ENCODE measurements around the gene GCGR. TPM values are rescaled to one million over a fixed set of nuclear protein-coding genes. Genes with fewer than 3 reads are reported as not detected.

The GCGR gene
- total RNA-seq, 2 experiments from 2014 or later, result not detected

DNA sequence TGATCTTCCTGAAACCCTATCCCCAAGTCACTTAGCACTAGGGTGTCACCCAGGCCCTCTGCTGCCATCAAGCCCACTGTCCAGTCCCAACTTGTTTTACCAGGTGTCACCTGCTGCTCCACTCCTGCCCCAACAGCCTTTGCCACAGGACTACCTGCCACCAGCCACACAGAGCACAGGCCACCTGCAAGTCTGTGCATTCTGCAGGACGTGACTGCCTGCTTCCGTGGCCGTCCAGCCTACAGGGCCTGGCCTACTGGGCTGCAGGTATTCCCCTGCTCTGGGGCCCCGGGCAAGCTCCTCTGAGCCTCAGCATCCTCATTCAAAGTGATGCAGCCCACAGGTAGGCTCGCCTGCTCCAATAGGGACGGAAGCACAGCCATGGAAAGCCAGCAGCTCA lies 25.9 kb downstream of the GCGR start:
- no peak overlapping the region for H3K4me3 Mint-ChIP-seq
- intact Hi-C loops (cut with micrococcal nuclease), result loop anchor here (5.0 kb wide), 1 partner anchor 42 kb away; the partner anchor contains the start of gene ARHGDIA
- CTCF ChIA-PET, result no interaction called here

DNA sequence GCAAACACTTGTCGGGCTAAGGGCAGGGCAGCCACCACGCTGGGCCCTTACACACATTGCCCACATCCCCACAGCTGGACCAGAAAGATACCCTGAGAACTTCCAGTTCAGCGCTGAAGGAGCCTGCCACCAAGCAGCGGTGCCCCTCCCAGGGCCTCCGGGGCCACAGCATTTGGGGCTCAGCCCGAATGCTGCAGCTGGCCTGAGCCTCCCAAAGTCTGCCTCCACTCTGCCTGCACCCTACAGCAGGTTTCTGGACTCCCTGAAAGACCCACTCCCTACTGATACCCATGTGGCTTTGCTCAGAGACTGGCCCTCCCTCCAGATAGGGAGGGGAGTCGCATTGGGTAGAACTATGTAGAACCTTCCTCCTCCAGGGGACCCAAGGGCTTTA lies 27.6 kb downstream of the GCGR start:
- peak; percentile 44 for DNase-seq
- no peaks in the 10 kb centered on the region for H3K27me3 Mint-ChIP-seq
- intact Hi-C loops (cut with micrococcal nuclease), result loop anchor here (5.0 kb wide), 1 partner anchor 41 kb away; the partner anchor contains the start of gene ARHGDIA
- ChIA-PET CTCF (interaction anchor here (1.0 kb wide), 1 partner anchor 101 kb away, joined by 3 read pairs; no protein-coding TSS in a partner anchor), POLR2A (interaction anchor here (0.5 to 2.7 kb wide), 2 partner anchors 16 to 38 kb away, joined by 3 to 14 read pairs; no protein-coding TSS in a partner anchor)
- H3K36me3 Mint-ChIP-seq, result peaks cover 6% of the 10 kb centered on the region
- peak overlapping the region; percentile 96 for H3K27ac Mint-ChIP-seq
- H3K9me3 Mint-ChIP-seq, result no peaks in the 10 kb centered on the region
- H3K4me3 Mint-ChIP-seq, result peak overlapping the region; percentile 97
- peaks cover 21% of the 10 kb centered on the region for H3K4me1 Mint-ChIP-seq (ENCODE audit: low read depth)

More for the DNA sequence above, 25.9 kb downstream of the GCGR start:
- POLR2A ChIA-PET, result no interaction called here
- Mint-ChIP-seq H3K36me3 (peaks cover 6% of the 10 kb centered on the region), H3K9me3 (no peaks in the 10 kb centered on the region), H3K27me3 (no peaks in the 10 kb centered on the region), H3K4me1 (ENCODE audit: low read depth) (peaks cover 25% of the 10 kb centered on the region), H3K27ac (no peak overlapping the region)
- DNase-seq, result no peak

DNA sequence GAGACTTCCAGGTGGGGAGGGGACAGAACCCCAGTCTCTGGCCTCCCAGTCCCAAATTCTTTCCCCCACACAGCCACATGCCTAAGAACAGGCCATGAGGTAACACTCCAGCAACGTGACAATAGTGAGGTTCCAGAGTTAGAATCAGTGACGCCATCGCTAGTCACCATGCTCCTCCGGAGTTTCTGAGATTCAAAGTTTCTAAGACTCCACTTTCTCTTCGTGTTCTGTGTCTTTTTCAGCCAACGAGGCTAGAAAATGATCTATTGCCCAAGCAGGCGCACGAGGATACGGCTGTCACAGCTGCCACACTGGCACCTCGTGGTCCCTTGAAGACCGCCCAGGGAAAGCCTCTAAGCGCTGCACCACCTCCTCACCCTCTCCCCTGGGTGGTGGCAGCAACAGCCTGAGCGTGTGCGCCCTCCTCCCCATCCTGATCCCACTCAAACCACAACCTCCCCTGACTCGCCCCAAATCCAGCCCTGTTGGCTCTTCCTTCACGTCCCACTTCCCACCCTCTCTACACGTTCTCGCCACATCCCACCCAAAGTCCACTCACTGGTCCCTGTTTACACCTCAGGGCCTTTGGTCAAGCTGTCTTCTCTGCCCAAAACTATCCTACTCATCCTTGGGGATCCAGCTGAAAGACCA lies 28.1 kb downstream of the GCGR start:
- CTCF ChIA-PET, result interaction anchor here (1.0 kb wide), 2 partner anchors 37 to 102 kb away, joined by 3 read pairs; no protein-coding TSS in a partner anchor
- peak overlapping the region; percentile 96 for H3K27ac Mint-ChIP-seq
- intact Hi-C loops (cut with micrococcal nuclease), result loop anchor here (5.0 kb wide), 1 partner anchor 40 kb away; the partner anchor contains the start of gene ARHGDIA
- peaks cover 21% of the 10 kb centered on the region for H3K4me1 Mint-ChIP-seq (ENCODE audit: low read depth)
- H3K27me3 Mint-ChIP-seq, result no peaks in the 10 kb centered on the region
- POLR2A ChIA-PET, result interaction anchor here (0.5 to 2.7 kb wide), 5 partner anchors 16 to 166 kb away, joined by 3 to 14 read pairs (median 6); partner anchors contain the start of genes ARL16, CCDC137, HGS and OXLD1
- peaks cover 6% of the 10 kb centered on the region for H3K36me3 Mint-ChIP-seq
- H3K9me3 Mint-ChIP-seq, result no peaks in the 10 kb centered on the region
- DNase-seq, result peak; percentile 75
- peak overlapping the region; percentile 97 for H3K4me3 Mint-ChIP-seq

DNA sequence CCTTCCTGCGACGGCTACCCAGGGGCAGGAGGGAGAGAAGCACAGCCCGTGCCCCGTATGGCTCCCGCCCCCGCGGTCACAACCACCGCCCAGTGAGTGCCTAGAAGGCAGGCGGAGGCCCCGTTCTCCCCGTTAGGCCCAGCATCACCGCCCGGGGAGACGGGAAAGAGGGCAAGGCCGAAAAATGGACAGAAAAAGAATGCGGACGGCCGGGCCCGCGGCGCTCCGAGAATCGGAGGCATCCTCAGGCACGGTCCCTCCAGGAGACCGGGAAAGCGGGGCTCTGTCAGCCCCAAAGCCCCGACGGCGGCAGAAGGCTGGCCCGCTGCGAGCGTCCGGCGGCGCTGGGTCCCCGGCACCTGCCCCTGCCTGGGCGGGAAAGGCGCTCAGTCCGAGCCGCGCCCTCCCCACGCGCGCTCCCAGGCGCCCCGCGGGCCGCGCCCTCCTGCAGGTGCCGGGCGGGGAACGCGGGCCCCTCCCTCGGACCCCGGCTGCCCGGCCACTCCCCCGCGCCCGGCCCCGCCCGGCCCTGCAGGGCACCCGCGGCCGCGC lies 28.7 kb downstream of the GCGR start:
- intact Hi-C loops (cut with micrococcal nuclease), result loop anchor here (1.0 to 5.0 kb wide), 2 partner anchors 28 to 40 kb away; partner anchors contain the start of genes ARHGDIA and P4HB
- no peaks in the 10 kb centered on the region for H3K9me3 Mint-ChIP-seq
- DNase-seq, result peak; percentile 69
- POLR2A ChIA-PET, result interaction anchor here (1.1 to 2.7 kb wide), 9 partner anchors 26 to 167 kb away, joined by 3 to 14 read pairs (median 5); partner anchors contain the start of genes ARL16, CCDC137, HGS and MAFG
- H3K27me3 Mint-ChIP-seq, result no peaks in the 10 kb centered on the region
- H3K4me1 Mint-ChIP-seq (ENCODE audit: low read depth), result peaks cover 21% of the 10 kb centered on the region
- peak overlapping the region; percentile 97 for H3K4me3 Mint-ChIP-seq
- H3K36me3 Mint-ChIP-seq, result peaks cover 6% of the 10 kb centered on the region
- CTCF ChIA-PET, result interaction anchor here (1.0 to 1.5 kb wide), 2 partner anchors 37 to 98 kb away, joined by 3 to 4 read pairs; no protein-coding TSS in a partner anchor
- H3K27ac Mint-ChIP-seq, result peak overlapping the region; percentile 96

DNA sequence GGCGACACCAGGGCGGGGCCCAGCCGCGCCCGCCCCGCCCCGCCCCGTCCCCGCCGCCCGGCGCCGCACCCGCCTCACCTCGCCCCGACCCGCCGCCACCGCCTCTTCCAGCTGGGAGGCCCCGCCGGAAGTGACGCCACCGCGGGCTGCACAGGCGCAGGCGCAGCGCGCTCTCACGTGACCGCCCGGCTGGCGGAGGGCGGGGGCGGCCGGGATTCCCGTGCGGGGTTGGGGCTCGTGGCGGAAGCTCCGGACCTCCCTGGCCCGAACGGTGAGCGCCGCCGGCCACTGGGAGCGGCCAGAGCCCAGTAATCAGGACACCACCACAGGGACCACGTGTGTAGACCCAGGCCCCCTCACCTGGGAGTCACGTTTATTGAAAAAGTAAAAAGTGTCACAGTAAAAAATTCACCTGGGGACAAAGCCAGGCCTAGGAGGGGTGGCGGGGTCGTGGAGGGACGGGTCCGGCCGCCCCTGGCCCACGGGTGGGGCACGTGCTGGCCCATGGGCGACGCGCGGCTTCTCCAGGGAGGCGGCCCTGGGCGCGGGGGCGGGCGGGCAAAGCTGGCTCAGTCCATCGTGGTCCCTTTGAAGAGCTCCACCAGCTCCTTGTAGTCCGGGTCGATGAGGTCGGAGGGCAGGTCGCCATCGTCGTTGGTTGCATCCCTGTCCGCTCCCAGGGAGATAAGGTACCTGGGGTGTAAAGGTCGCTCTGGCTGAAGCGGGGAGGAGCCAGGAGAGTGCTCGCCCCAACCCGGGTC lies 29.4 kb downstream of the GCGR start, which contains the start of gene MCRIP1:
TSS of gene MCRIP1 (minus strand) at position 132 of the 761 bp plus-strand sequence. CDS start 8,785 bp downstream, outside the sequence.
- peaks cover 6% of the 10 kb centered on the region for H3K36me3 Mint-ChIP-seq
- no peaks in the 10 kb centered on the region for H3K27me3 Mint-ChIP-seq
- peaks cover 20% of the 10 kb centered on the region for H3K4me1 Mint-ChIP-seq (ENCODE audit: low read depth)
- DNase-seq, result peak; percentile 97
- H3K4me3 Mint-ChIP-seq, result peak within 1 kb of the TSS; percentile 97
- intact Hi-C loops (cut with micrococcal nuclease), result loop anchor here (1.0 to 5.0 kb wide), 2 partner anchors 27 to 39 kb away; partner anchors contain the start of genes ARHGDIA and P4HB
- CTCF ChIA-PET, result interaction anchor here (0.6 to 1.5 kb wide), 3 partner anchors 15 to 190 kb away, joined by 3 to 4 read pairs (median 4); partner anchors contain the start of genes CENPX and LRRC45
- no peaks in the 10 kb centered on the region for H3K9me3 Mint-ChIP-seq
- H3K27ac Mint-ChIP-seq, result peak within 1 kb of the TSS; percentile 96
- POLR2A ChIA-PET, result interaction anchor here (0.8 to 2.7 kb wide), 11 partner anchors 18 to 167 kb away, joined by 3 to 14 read pairs (median 5); partner anchors contain the start of genes ARL16, CCDC137, HGS and MAFG

DNA sequence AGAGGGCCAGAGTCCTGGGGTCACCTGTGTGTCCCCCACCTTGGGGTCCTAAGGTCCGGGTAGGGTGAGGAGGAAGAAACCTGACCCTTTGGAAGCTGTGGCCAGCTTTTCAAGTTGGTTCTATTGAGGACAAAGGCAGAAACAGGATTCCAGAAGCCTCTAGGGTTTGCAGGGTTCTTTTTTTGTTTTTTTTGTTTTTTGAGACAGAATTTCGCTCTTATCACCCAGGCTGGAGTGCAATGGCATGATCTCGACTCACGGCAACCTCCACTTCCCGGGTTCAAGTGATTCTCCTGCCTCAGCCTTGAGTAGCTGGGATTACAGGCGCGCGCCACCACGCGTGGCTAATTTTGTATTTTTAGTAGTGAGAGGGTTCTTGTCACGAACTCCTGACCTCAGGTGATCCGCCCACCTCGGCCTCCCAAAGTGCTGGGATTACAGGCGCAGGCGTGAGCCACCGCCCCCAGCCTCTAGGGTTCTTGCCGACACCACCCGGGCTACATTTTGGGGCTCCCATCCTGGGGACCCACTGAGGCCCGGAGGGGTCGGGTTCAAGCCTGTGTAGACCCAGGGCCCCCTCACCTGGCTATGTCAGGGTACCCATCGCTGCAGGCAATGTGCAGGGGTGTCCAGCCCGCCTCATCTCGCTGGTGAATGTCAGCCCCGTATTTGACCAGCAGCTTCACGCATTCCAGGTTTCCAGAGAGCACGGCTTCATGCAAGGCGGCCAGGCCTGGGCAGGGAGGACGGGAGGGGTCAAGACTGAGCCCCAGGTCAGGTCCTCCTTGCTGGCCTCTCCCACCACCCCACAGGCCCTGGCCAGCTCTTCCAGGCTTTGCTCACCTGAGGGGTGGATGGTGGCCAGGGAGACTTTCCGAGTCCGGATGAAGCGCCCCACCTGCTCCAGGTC lies 30.2 kb downstream of the GCGR start:
- no peaks in the 10 kb centered on the region for H3K9me3 Mint-ChIP-seq
- H3K27ac Mint-ChIP-seq, result peak overlapping the region; percentile 80
- H3K36me3 Mint-ChIP-seq, result peaks cover 6% of the 10 kb centered on the region
- DNase-seq, result no peak
- ChIA-PET POLR2A (interaction anchor here (0.8 to 2.7 kb wide), 9 partner anchors 17 to 168 kb away, joined by 3 to 14 read pairs (median 5); partner anchors contain the start of genes ARL16, CCDC137, HGS and MAFG), CTCF (interaction anchor here (0.6 to 1.5 kb wide), 4 partner anchors 16 to 189 kb away, joined by 3 to 4 read pairs (median 4); partner anchors contain the start of genes CENPX and LRRC45)
- intact Hi-C loops (cut with micrococcal nuclease), result loop anchor here (1.0 to 5.0 kb wide), 3 partner anchors 11 to 38 kb away; partner anchors contain the start of genes ARHGDIA and P4HB
- H3K4me3 Mint-ChIP-seq, result peak overlapping the region; percentile 81
- H3K4me1 Mint-ChIP-seq (ENCODE audit: low read depth), result peaks cover 18% of the 10 kb centered on the region
- H3K27me3 Mint-ChIP-seq, result no peaks in the 10 kb centered on the region

DNA sequence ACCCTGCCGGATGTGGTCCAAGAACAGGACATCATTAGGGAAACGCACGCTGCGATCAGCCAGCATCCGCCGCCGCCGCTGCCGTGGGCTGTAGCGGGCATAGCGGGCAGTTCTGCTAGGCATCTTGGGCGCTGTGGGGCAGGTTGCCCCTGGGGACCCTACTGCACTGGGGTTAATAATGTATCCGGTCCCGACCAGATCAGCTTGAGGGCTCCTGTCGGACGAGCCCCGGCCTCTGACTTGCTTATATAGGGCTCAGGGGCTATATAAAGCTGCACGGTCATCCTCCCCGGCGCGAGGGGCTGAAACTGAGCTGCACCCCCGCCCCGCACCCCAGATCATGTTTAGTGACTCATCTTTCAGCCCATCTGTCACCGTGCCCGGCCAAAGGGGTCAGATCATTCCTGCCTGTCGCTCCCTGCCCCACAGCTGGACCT lies 30.9 kb downstream of the GCGR start, which contains the start of gene PPP1R27:
TSS of gene PPP1R27 (minus strand) at position 220 of the 437 bp plus-strand sequence. CDS start at position 123, 97 bp downstream.
- peaks cover 6% of the 10 kb centered on the region for H3K36me3 Mint-ChIP-seq
- no peak for DNase-seq
- intact Hi-C loops (cut with micrococcal nuclease), result loop anchor here (1.0 to 5.0 kb wide), 2 partner anchors 10 to 37 kb away; partner anchors contain the start of gene ARHGDIA
- ChIA-PET CTCF (no interaction called here), POLR2A (no interaction called here)
- H3K4me1 Mint-ChIP-seq (ENCODE audit: low read depth), result peaks cover 18% of the 10 kb centered on the region
- H3K27me3 Mint-ChIP-seq, result no peaks in the 10 kb centered on the region
- peak within 1 kb of the TSS; percentile 80 for H3K27ac Mint-ChIP-seq
- H3K4me3 Mint-ChIP-seq, result peak within 1 kb of the TSS; percentile 81
- H3K9me3 Mint-ChIP-seq, result no peaks in the 10 kb centered on the region

DNA sequence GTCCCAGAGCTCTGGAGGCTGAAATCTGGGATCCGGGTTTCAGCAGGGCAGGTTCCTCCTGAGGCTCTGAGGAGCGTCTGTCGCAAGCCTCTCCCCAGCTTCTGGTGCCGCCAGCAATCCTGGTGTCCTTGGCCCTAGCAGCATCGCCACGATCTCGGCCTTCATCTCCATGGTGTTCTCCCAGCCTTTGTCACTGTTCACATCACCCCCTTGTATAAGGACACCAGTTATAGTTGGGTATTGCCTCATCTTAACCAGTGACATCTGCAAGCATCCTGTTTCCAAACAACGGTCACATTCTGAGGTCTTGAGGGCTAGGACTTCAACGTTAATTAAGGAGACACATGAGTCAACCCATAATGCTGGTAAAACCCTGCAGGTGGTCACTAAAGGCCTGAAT lies 33.7 kb downstream of the GCGR start:
- CTCF ChIA-PET, result no interaction called here
- DNase-seq, result no peak
- Mint-ChIP-seq H3K27me3 (no peaks in the 10 kb centered on the region), H3K27ac (no peak overlapping the region), H3K36me3 (no peaks in the 10 kb centered on the region), H3K4me1 (ENCODE audit: low read depth) (no peaks in the 10 kb centered on the region), H3K4me3 (no peak overlapping the region), H3K9me3 (no peaks in the 10 kb centered on the region)
- POLR2A ChIA-PET, result no interaction called here
- intact Hi-C loops (cut with micrococcal nuclease), result no loop called here

DNA sequence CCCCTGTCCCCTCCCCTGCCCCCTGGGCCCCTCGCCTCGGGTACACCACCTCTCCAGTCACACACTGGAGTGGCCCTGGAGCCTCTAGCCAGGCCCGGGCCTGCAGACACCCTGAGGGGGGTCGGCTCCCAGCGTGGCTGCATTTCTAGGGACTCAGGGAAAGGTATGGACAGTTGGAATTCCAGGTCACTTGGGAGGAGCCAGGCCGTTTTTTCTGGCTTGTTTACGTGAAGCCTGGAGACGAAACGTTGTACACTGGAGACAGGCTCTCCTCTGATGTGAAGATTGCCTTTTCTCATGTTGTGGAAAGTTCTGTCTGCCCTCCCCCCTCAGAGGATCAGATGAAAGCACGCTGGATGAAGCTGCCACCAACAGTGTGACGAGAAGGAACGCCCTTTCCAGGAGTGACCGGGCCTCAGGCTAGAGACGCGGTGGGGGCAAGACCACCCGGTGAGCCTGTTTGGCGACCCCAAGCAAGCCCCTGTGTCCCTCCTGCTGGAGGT lies 34.9 kb downstream of the GCGR start:
- Mint-ChIP-seq H3K27me3 (no peaks in the 10 kb centered on the region), H3K9me3 (no peaks in the 10 kb centered on the region), H3K27ac (no peak overlapping the region), H3K4me1 (ENCODE audit: low read depth) (no peaks in the 10 kb centered on the region), H3K4me3 (no peak overlapping the region), H3K36me3 (peaks cover 8% of the 10 kb centered on the region)
- ChIA-PET CTCF (no interaction called here), POLR2A (no interaction called here)
- no peak for DNase-seq
- intact Hi-C loops (cut with micrococcal nuclease), result no loop called here

DNA sequence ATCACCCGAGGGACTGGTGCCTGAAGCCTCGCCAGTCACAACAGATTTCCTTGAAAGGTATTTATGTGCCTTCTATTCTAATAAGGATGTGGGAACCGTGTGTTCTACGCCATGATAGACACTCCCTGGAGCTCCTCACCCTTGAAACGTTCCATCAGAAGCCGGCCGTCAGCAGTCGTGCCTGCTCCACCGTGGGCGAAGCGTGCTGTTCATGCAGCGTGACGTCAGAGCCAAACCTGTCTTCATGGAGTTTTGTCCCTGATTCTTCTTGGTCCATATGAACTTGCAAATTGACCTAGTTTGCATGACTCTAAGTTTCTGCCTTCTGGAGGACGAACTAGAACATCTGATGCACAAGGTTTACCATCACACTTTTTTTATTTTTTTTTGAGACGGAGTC lies 35.4 kb downstream of the GCGR start:
- peaks cover 11% of the 10 kb centered on the region for H3K36me3 Mint-ChIP-seq
- ChIA-PET POLR2A (no interaction called here), CTCF (no interaction called here)
- intact Hi-C loops (cut with micrococcal nuclease), result no loop called here
- no peak overlapping the region for H3K27ac Mint-ChIP-seq
- H3K4me1 Mint-ChIP-seq (ENCODE audit: low read depth), result no peaks in the 10 kb centered on the region
- no peak for DNase-seq
- H3K27me3 Mint-ChIP-seq, result no peaks in the 10 kb centered on the region
- H3K9me3 Mint-ChIP-seq, result no peaks in the 10 kb centered on the region
- H3K4me3 Mint-ChIP-seq, result no peak overlapping the region

Measured in activated CD4-positive, alpha-beta memory T cell treated with anti-CD3 and anti-CD28 coated beads for 36 hours (primary cell).